GM21381 (cell line): Measurements from ENCODE around the gene PTH2R.
"Not testable (repeated sequence)": the region's sequence is repeated elsewhere in the genome, so short reads cannot be mapped to it uniquely, and the experiment has no call there.

Source experiments
- ATAC-seq: cut with Tn5 transposase; IDR thresholded peaks from one replicate; pipeline ENCODE4 v1.9.1; 2021; ENCODE audit warnings: mild to moderate bottlenecking, moderate library complexity; ENCODE audit not compliant: unreplicated experiment

Gene PTH2R

GRCh38 chr2:208485390-208485789 is 78.8 kb downstream of the PTH2R start:
- ATAC-seq = no peak

- no peak for ATAC-seq
Measured at GRCh38 chr2:208488686-208489564, 82.3 kb downstream of the PTH2R start.

- ATAC-seq = no peak
Measured at GRCh38 chr2:208489687-208490086, 83.1 kb downstream of the PTH2R start.

GRCh38 chr2:208490492-208490891 is 83.9 kb downstream of the PTH2R start:
- ATAC-seq = no peak

GRCh38 chr2:208491641-208492040 is 85.0 kb downstream of the PTH2R start:
- ATAC-seq = no peak

- ATAC-seq = no peak
Measured at GRCh38 chr2:208492069-208492468, 85.5 kb downstream of the PTH2R start.

GRCh38 chr2:208493186-208493585 is 86.6 kb downstream of the PTH2R start:
- no peak for ATAC-seq

GRCh38 chr2:208496129-208496528 is 89.5 kb downstream of the PTH2R start:
- ATAC-seq = no peak

- no peak for ATAC-seq
Measured at GRCh38 chr2:208501206-208501605, 94.6 kb downstream of the PTH2R start.

GRCh38 chr2:208502288-208502687 is 95.7 kb downstream of the PTH2R start:
- ATAC-seq = no peak

- ATAC-seq = not testable (repeated sequence)
Measured at GRCh38 chr2:208505365-208505764, 98.8 kb downstream of the PTH2R start.

GRCh38 chr2:208509586-208509985 is 103.0 kb downstream of the PTH2R start:
- ATAC-seq = no peak

GRCh38 chr2:208511016-208511415 is 104.4 kb downstream of the PTH2R start:
- ATAC-seq = no peak

GRCh38 chr2:208511573-208511972 is 105.0 kb downstream of the PTH2R start:
- ATAC-seq = no peak

GRCh38 chr2:208515099-208515498 is 108.5 kb downstream of the PTH2R start:
- no peak for ATAC-seq

GRCh38 chr2:208523069-208523468 is 116.5 kb downstream of the PTH2R start:
- not testable (repeated sequence) for ATAC-seq

GRCh38 chr2:208525165-208525564 is 118.6 kb downstream of the PTH2R start:
- ATAC-seq = not testable (repeated sequence)

- ATAC-seq = no peak
Measured at GRCh38 chr2:208529796-208530195, 123.2 kb downstream of the PTH2R start.

GRCh38 chr2:208531361-208531760 is 124.8 kb downstream of the PTH2R start:
- no peak for ATAC-seq

- ATAC-seq = not testable (repeated sequence)
Measured at GRCh38 chr2:208535578-208535977, 129.0 kb downstream of the PTH2R start.

GRCh38 chr2:208541461-208541988 is 134.9 kb downstream of the PTH2R start:
- ATAC-seq = no peak

- ATAC-seq = no peak
Measured at GRCh38 chr2:208541989-208542464, 135.4 kb downstream of the PTH2R start.
